GM12878 (cell line): ENCODE results near the gene COX19. TPM values are rescaled to one million over a fixed set of nuclear protein-coding genes. Genes with fewer than 3 reads are reported as not detected.

Experiments used
- BHLHE40 ChIP-seq, 2 experiments: fragments of 450-650 bp in 1 of 2; IDR thresholded peaks; 2 replicates each; pipeline ENCODE4 v1.6.1; 2011 to 2017; ENCODE audit warnings: low read depth in 2 of 2, borderline replicate concordance in 1 of 2, improper control_type of control experiment in 1 of 2, low read length in 1 of 2, mild to moderate bottlenecking in 1 of 2
- CHD2 ChIP-seq: IDR thresholded peaks from 2 replicates; pipeline ENCODE4 v1.6.1; 2011; ENCODE audit warnings: low read depth, low read length, improper control_type of control experiment, borderline replicate concordance
- IRF4 ChIP-seq: IDR thresholded peaks from 2 replicates; pipeline ENCODE4 v1.6.1; 2011; ENCODE audit warnings: low read depth, low read length
- KDM1A ChIP-seq: fragments of 200-600 bp; sonication (generic); IDR thresholded peaks from 2 replicates; pipeline ENCODE4 v1.6.1; 2016; ENCODE audit warnings: borderline replicate concordance
- PAX5 ChIP-seq: IDR thresholded peaks from 2 replicates; pipeline ENCODE4 v1.6.1; 2011; ENCODE audit warnings: low read depth, low read length, borderline replicate concordance
- POLR2AphosphoS2 ChIP-seq: IDR thresholded peaks from 2 replicates; pipeline ENCODE4 v1.6.1; 2011; ENCODE audit warnings: low read depth, mild to moderate bottlenecking, low read length, improper control_type of control experiment, moderate library complexity
- PRDM15 ChIP-seq: fragments of 450-650 bp; formaldehyde crosslinking; IDR thresholded peaks from 2 replicates; pipeline ENCODE4 v1.4.0; 2020; ENCODE audit warnings: mild to moderate bottlenecking, moderate library complexity
- polyA plus RNA-seq, 11 experiments: library from polyadenylated mRNA; depleted of rRNA in 4 of 11; unstranded in 6 of 11; stranded (reverse) in 5 of 11; fragments of >200 nt; fragmentation: Nextera tagmentation in 4 of 11; fragmentation: Illumina TruSeq in 1 of 11; extraction: Ambion mirVana in 4 of 11; extraction: Trizol in 1 of 11; gene quantifications; 1 replicate in 1 of 11; 2 replicates in 10 of 11; pipeline versions ENCODE4 v1.2.1 to v1.2.3, GENCODE V29; 2011 to 2016; ENCODE audit warnings: inconsistent platforms in 2 of 11, missing spikeins in 2 of 11, low read depth in 1 of 11
- total RNA-seq, 4 experiments: library from RNA; depleted of rRNA in 3 of 4; stranded (reverse); fragments of >200 nt in 3 of 4; fragmentation: Illumina TruSeq in 1 of 4; extraction: Trizol in 1 of 4; gene quantifications; 2 replicates each; pipeline versions ENCODE4 v1.2.1 to v1.2.3, GENCODE V29; 2013 to 2021
- TF ChIP-seq, protein P1 (sequence below): fragments of 450-650 bp; IDR thresholded peaks from 2 replicates; pipeline ENCODE4 v1.6.1; 2016; ENCODE audit warnings: mild to moderate bottlenecking

Gene COX19
- total and polyA plus RNA-seq, 10 of the 15 experiments (the other 5 are each of a cell fraction or from before 2014, with no cell fraction given): 3.7 to 17.9 (median 10.8) TPM

DNA sequence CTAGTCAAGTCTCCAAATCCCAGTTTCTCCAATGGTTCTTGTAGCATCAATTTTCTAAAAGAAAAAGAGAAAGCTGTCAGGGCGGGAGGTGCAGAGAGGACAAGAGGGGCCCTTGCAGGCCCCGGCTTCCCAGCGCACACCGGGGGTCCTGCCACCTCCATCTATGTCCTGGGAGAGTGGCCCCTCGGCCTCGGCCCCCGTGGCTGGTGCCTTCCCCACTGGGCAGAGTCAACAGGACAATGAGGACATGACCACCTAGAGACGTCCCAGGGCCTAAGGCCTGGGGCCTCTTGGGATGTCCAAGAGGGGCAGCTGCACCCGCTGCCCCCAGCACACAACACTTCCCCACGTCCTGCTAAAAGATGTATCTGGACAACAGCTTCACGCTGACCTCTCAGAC, 5.9 kb downstream of the COX19 start (continued):
- TF ChIP-seq PAX5 (no peak), BHLHE40 (IDR thresholded peaks at IDR 0.05; ENCODE audit: borderline replicate concordance in 1 of 2, low read depth in 2 of 2, low read length in 1 of 2) (no peak), CHD2 (no peak), PRDM15 (no peak), POLR2AphosphoS2 (no peak), IRF4 (no peak), KDM1A (no peak)
- TF ChIP-seq, protein P1, sequence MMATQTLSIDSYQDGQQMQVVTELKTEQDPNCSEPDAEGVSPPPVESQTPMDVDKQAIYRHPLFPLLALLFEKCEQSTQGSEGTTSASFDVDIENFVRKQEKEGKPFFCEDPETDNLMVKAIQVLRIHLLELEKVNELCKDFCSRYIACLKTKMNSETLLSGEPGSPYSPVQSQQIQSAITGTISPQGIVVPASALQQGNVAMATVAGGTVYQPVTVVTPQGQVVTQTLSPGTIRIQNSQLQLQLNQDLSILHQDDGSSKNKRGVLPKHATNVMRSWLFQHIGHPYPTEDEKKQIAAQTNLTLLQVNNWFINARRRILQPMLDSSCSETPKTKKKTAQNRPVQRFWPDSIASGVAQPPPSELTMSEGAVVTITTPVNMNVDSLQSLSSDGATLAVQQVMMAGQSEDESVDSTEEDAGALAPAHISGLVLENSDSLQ: no peak
